GM12801 (cell line): ENCODE data around the gene SF3A1.

ENCODE experiments used
- CTCF ChIP-seq: IDR thresholded peaks from one replicate; pipeline ENCODE4 v1.5.1; 2011; ENCODE audit warnings: control low read depth; ENCODE audit not compliant: insufficient read length; ENCODE audit errors: extremely low read depth

Gene SF3A1

GRCh38 chr22:30354644-30355043 lies 2.0 kb downstream of the SF3A1 start:
- TF ChIP-seq CTCF = no peak

GRCh38 chr22:30351226-30351625 lies 5.5 kb downstream of the SF3A1 start:
- no peak for TF ChIP-seq CTCF

GRCh38 chr22:30348809-30349208 lies 7.9 kb downstream of the SF3A1 start:
- TF ChIP-seq CTCF = no peak

- no peak for TF ChIP-seq CTCF
These were observed 8.3 kb downstream of the SF3A1 start for GRCh38 chr22:30348404-30348803.

GRCh38 chr22:30347255-30347892 lies 9.3 kb downstream of the SF3A1 start:
- no peak for TF ChIP-seq CTCF

- no peak for TF ChIP-seq CTCF
These were observed 12.1 kb downstream of the SF3A1 start for GRCh38 chr22:30344447-30345200.

- no peak for TF ChIP-seq CTCF
These were observed 15.6 kb downstream of the SF3A1 start for GRCh38 chr22:30340911-30341685.
